BLaER1 treated with 17β-estradiol and CSF1 and Interleukin-3, amounts not matched to agents 10 nM and 100 nM (cell line): ENCODE measurements around the gene MAP1A.
"Not testable (repeated sequence)": the region's sequence is repeated elsewhere in the genome, so short reads cannot be mapped to it uniquely, and the experiment has no call there.

Experiments
- H3K27ac ChIP-seq, 11 experiments: shearing (Covaris generic); formaldehyde crosslinking; 2 replicates each; pipeline ENCODE4 v1.8.1; 2022
- H3K27me3 ChIP-seq, 11 experiments: shearing (Covaris generic); formaldehyde crosslinking; 2 replicates each; pipeline ENCODE4 v1.8.1; 2022
- H3K36me3 ChIP-seq, 11 experiments: shearing (Covaris generic); formaldehyde crosslinking; 2 replicates each; pipeline ENCODE4 v1.8.1; 2022
- H3K4me1 ChIP-seq, 10 experiments: shearing (Covaris generic); formaldehyde crosslinking; 2 replicates each; pipeline ENCODE4 v1.8.1; 2022
- H3K4me2 ChIP-seq, 11 experiments: shearing (Covaris generic); formaldehyde crosslinking; 2 replicates each; pipeline ENCODE4 v1.8.1; 2022
- H3K4me3 ChIP-seq, 10 experiments: shearing (Covaris generic); formaldehyde crosslinking; 2 replicates each; pipeline ENCODE4 v1.8.1; 2022
- H3K9ac ChIP-seq, 11 experiments: shearing (Covaris generic); formaldehyde crosslinking; 2 replicates each; pipeline ENCODE4 v1.8.1; 2022
- H3K9me3 ChIP-seq, 11 experiments: shearing (Covaris generic); formaldehyde crosslinking; replicated peaks in 1 of 11; 2 replicates each; pipeline ENCODE4 v1.8.1; 2022
- H4K20me1 ChIP-seq, 11 experiments: shearing (Covaris generic); formaldehyde crosslinking; 2 replicates each; pipeline ENCODE4 v1.8.1; 2022
- Cebpa-rat ChIP-seq, 11 experiments: shearing (Covaris generic); IDR thresholded peaks; 2 replicates each; pipeline ENCODE4 v1.8.1; 2022

MAP1A gene

GRCh38 chr15:43529587-43530345 is 12.4 kb downstream of the MAP1A start:
- no peak overlapping the region for H3K4me3 ChIP-seq
- H3K9me3 ChIP-seq, result peaks cover 0 to 4% (median 0%) of the 10 kb centered on the region in 11 experiments; a peak in 3 of 22 replicates
- H3K9ac ChIP-seq, result no peak overlapping the region
- H3K27me3 ChIP-seq, result no peaks in the 10 kb centered on the region
- H4K20me1 ChIP-seq, result peaks cover 0 to 33% (median under 1%) of the 10 kb centered on the region in 11 experiments; a peak in 6 of 22 replicates
- peaks cover 0 to 12% (median 6%) of the 10 kb centered on the region in 10 experiments; a peak in 11 of 20 replicates for H3K4me1 ChIP-seq
- no peak overlapping the region for H3K4me2 ChIP-seq
- no peak overlapping the region for H3K27ac ChIP-seq
- TF ChIP-seq Cebpa-rat (IDR thresholded peaks at IDR 0.05), result no peak
- H3K36me3 ChIP-seq, result peaks cover 22 to 89% (median 61%) of the 10 kb centered on the region in 11 experiments

DNA sequence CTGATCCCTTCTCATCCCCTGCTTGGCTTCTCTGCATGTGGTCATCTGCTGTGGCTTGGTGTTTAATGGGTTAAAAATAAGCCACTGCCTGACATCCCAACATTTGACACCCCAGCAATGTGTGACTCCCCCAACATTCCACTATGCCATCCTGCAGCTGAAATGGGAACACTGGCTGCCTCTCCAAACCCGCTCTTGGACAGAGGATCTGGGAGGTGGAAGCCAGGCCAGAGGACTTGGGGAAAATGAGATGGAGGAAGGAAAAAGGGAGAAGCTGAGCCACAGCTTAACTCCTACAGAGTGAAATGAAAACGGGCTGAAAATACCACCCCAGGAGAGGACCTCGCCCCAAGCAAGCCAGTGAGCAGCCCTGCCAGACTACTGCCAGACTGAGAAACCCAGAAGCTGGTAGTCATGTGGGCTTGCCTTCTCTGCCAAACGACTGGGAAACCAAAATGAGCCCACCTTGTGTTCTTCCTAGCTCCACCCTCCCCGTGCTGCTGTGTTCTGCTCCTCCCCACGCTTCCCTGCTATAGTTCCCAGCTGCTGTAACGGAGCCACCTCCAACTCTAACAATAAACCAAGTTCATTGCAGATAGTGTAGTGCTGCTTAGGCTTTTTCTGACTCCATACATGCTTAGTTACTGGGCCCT is 13.7 kb downstream of the MAP1A start:
- no peak overlapping the region for H3K27ac ChIP-seq
- H3K36me3 ChIP-seq, result peaks cover 32 to 89% (median 65%) of the 10 kb centered on the region in 11 experiments
- no peak overlapping the region for H3K4me2 ChIP-seq
- H3K4me3 ChIP-seq, result no peak overlapping the region
- peaks cover 0 to 22% (median 0%) of the 10 kb centered on the region in 11 experiments; a peak in 6 of 22 replicates for H4K20me1 ChIP-seq
- no peaks in the 10 kb centered on the region for H3K27me3 ChIP-seq
- no peaks in the 10 kb centered on the region for H3K9me3 ChIP-seq
- no peak overlapping the region for H3K9ac ChIP-seq
- peaks cover 0 to 11% (median 8%) of the 10 kb centered on the region in 10 experiments; a peak in 12 of 20 replicates for H3K4me1 ChIP-seq
- TF ChIP-seq Cebpa-rat (IDR thresholded peaks at IDR 0.05), result no peak

- H3K9ac ChIP-seq, H3K27ac ChIP-seq, H4K20me1 ChIP-seq, H3K4me3 ChIP-seq, H3K9me3 ChIP-seq, H3K27me3 ChIP-seq, H3K4me2 ChIP-seq: not testable (repeated sequence)
- Histone ChIP-seq H3K36me3 (peaks cover 38 to 77% (median 54%) of the 10 kb centered on the region in 11 experiments), H3K4me1 (peaks cover 0 to 11% (median 8%) of the 10 kb centered on the region in 10 experiments; a peak in 12 of 20 replicates)
Measured at GRCh38 chr15:43532826-43533225, 15.4 kb downstream of the MAP1A start.

DNA sequence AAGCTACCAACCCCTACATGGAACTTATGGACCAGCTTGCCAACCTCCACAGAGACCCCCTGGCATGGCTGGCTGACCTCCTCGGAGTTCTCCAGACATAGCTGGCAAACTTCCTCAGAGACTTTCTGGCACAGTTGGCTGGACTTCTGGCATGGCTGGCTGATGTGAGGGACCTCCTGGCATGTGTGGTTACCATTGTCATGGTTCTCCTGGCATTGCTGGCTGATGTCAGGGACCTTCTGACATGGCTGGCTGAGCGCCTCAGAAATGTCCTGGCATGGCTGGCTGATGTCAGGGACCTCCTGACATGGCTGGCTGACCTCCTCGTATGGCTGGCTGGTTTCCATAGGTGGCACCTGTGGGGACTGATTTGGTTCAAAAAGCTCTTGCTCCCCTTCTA is 17.5 kb downstream of the MAP1A start:
- Histone ChIP-seq H3K9ac (no peak overlapping the region), H3K27ac (0 out of 22 replicates have a peak overlapping the region, but pooled peaks of 1 of the 11 experiments have one; percentile 9), H3K4me3 (no peak overlapping the region), H4K20me1 (no peaks in the 10 kb centered on the region; a peak in 1 of 22 replicates), H3K4me2 (peak overlapping the region in 7 of 11 experiments; percentile 20 to 59 (median 42); a peak in 12 of 22 replicates), H3K9me3 (no peaks in the 10 kb centered on the region), H3K4me1 (peaks cover 0 to 11% (median 8%) of the 10 kb centered on the region in 10 experiments; a peak in 12 of 20 replicates), H3K36me3 (peaks cover 25 to 68% (median 40%) of the 10 kb centered on the region in 11 experiments; a peak in 21 of 22 replicates), H3K27me3 (no peaks in the 10 kb centered on the region)
- TF ChIP-seq Cebpa-rat (IDR thresholded peaks at IDR 0.05), result no peak

DNA sequence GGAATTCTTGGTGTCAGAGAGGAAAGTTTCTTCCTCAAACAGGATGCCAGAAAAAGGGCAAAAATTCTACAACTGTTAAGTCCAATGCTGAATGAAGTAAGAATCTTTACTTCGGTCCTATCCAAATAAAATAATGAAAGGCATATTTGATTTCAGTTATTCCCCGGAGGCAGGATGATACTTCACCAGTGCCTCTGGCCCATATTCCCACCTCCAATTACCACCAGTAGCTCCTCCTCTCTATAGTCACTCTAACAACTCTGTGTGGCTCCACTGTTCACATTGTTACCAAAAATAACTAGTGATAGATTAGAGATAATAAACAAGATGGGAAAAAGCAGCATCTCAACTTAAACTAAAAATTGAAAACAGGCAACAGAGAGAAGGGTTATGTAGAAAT is 20.7 kb downstream of the MAP1A start:
- Histone ChIP-seq H3K4me1 (peaks cover 0 to 17% (median 8%) of the 10 kb centered on the region in 10 experiments; a peak in 12 of 20 replicates), H3K27ac (no peak overlapping the region), H3K9me3 (no peaks in the 10 kb centered on the region), H3K9ac (no peak overlapping the region), H3K27me3 (no peaks in the 10 kb centered on the region), H3K36me3 (peaks cover 19 to 66% (median 31%) of the 10 kb centered on the region in 11 experiments; a peak in 21 of 22 replicates), H4K20me1 (no peaks in the 10 kb centered on the region), H3K4me2 (no peak overlapping the region), H3K4me3 (no peak overlapping the region)
- TF ChIP-seq Cebpa-rat (IDR thresholded peaks at IDR 0.05), result no peak

- no peaks in the 10 kb centered on the region for H4K20me1 ChIP-seq
- H3K4me2 ChIP-seq, result no peak overlapping the region
- H3K36me3 ChIP-seq, result peaks cover 6 to 42% (median 23%) of the 10 kb centered on the region in 11 experiments; a peak in 18 of 22 replicates
- no peak overlapping the region for H3K4me3 ChIP-seq
- TF ChIP-seq Cebpa-rat (IDR thresholded peaks at IDR 0.05), result peak in 4 of 11 experiments; percentile 33 to 53 (median 41); a peak in 4 of 22 replicates
- peaks cover 0 to 6% (median 0%) of the 10 kb centered on the region in 11 experiments; a peak in 1 of 22 replicates for H3K9me3 ChIP-seq
- H3K4me1 ChIP-seq, result peaks cover 0 to 6% (median 0%) of the 10 kb centered on the region in 10 experiments; a peak in 1 of 20 replicates
- no peak overlapping the region for H3K9ac ChIP-seq
- H3K27me3 ChIP-seq, result no peaks in the 10 kb centered on the region
- no peak overlapping the region for H3K27ac ChIP-seq
Measured at GRCh38 chr15:43541785-43542184, 24.4 kb downstream of the MAP1A start.

DNA sequence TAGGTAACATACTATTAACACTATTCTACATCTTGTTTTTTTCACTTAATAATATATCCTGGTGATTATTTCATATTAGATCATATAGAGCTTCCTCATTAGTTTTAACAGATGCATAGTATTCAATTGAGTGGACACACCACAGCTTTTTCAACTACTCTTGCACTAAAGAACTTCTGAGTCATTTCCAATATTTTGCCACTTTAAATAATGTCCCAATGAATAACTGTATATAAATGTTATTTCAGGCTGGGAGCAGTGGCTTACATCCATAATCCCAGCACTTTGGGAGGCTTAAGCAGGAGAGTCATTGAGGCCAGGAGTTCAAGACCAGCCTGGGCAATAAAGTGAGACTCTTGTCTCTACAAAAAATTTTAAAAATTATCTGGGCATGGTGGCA is 26.9 kb downstream of the MAP1A start:
- Histone ChIP-seq H4K20me1 (no peaks in the 10 kb centered on the region), H3K4me1 (peaks cover 0 to 6% (median 0%) of the 10 kb centered on the region in 10 experiments; a peak in 1 of 20 replicates), H3K27me3 (no peaks in the 10 kb centered on the region), H3K4me3 (no peak overlapping the region), H3K9me3 (peaks cover 12 to 21% (median 14%) of the 10 kb centered on the region in 11 experiments; a peak in 21 of 22 replicates), H3K4me2 (no peak overlapping the region), H3K9ac (no peak overlapping the region), H3K36me3 (peaks cover 27 to 43% (median 38%) of the 10 kb centered on the region in 11 experiments), H3K27ac (no peak overlapping the region)
- no peak for TF ChIP-seq Cebpa-rat (IDR thresholded peaks at IDR 0.05)

DNA sequence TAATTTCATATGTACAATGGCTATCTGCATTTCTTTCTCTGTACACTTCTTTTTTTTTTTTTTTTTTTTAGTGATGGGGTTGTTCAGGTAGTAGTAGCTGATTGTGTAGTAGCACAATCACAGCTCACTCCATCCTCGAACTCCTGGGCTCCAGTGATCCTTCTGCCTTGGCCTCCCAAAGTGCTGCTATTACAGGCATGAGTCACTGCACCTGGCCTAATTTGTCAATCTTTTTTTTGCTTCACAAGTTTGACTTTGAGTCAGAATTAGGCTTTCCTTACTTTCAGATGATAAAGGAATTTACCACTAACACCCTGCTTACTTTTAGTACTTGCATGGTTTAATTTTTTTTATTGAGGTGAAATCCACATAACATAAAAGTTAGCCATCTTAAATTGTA is 28.0 kb downstream of the MAP1A start:
- Histone ChIP-seq H3K9ac (no peak overlapping the region), H3K9me3 (peaks cover 12 to 21% (median 14%) of the 10 kb centered on the region in 11 experiments; a peak in 21 of 22 replicates), H3K27ac (no peak overlapping the region), H3K4me3 (no peak overlapping the region), H3K27me3 (no peaks in the 10 kb centered on the region), H3K36me3 (peaks cover 33 to 49% (median 44%) of the 10 kb centered on the region in 11 experiments), H4K20me1 (no peaks in the 10 kb centered on the region), H3K4me2 (no peak overlapping the region), H3K4me1 (peaks cover 0 to 6% (median 0%) of the 10 kb centered on the region in 10 experiments; a peak in 1 of 20 replicates)
- TF ChIP-seq Cebpa-rat (IDR thresholded peaks at IDR 0.05), result no peak

DNA sequence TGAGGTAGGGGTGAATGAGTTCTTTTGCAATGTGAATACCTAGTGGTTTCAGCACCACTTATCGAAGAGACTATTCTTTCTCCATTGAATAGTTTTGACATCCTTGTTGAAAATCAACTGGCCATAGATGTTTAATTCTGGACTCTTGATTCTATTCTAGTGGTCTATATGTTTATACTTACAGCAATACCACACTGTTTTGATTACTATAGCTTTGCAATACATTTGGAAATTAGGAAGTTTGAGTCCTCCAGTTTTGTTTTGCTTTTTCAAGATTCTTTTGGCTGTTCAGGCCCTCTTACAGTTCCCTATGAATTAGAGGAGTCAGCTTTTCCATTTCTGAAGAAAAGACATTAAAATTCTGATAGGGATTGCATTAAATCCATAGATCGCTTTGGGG is 30.1 kb downstream of the MAP1A start:
- Histone ChIP-seq H4K20me1 (no peaks in the 10 kb centered on the region), H3K4me3 (no peak overlapping the region), H3K9me3 (peaks cover 12 to 21% (median 14%) of the 10 kb centered on the region in 11 experiments; a peak in 21 of 22 replicates), H3K9ac (no peak overlapping the region), H3K4me1 (no peaks in the 10 kb centered on the region), H3K27me3 (no peaks in the 10 kb centered on the region), H3K27ac (no peak overlapping the region), H3K36me3 (peaks cover 36 to 63% (median 48%) of the 10 kb centered on the region in 11 experiments), H3K4me2 (no peak overlapping the region)
- TF ChIP-seq Cebpa-rat (IDR thresholded peaks at IDR 0.05), result no peak
